K562 (cell line): ENCODE data around the gene BBS1. TPM values are rescaled to one million over a fixed set of nuclear protein-coding genes. Genes with fewer than 3 reads are reported as not detected.

Experiments
- BHLHE40 ChIP-seq: IDR thresholded peaks from 2 replicates; pipeline ENCODE4 v1.6.1; 2011; ENCODE audit warnings: low read length, improper control_type of control experiment
- CBFA2T3 ChIP-seq: fragments of 450-650 bp; IDR thresholded peaks from 2 replicates; pipeline ENCODE4 v1.6.1; 2017
- CCAR2 ChIP-seq: fragments of 200-400 bp; formaldehyde crosslinking; IDR thresholded peaks from 2 replicates; pipeline ENCODE4 v1.6.1; 2017; ENCODE audit warnings: mild to moderate bottlenecking, low read depth, low read length
- DPF2 ChIP-seq: fragments of 450-650 bp; IDR thresholded peaks from 2 replicates; pipeline ENCODE4 v1.6.1; 2016
- E2F3 ChIP-seq: fragments of 250-450 bp; sonication (Bioruptor Pico); IDR thresholded peaks from 2 replicates; pipeline ENCODE4 v1.4.0; 2020; ENCODE audit warnings: mild to moderate bottlenecking
- ELF1 ChIP-seq: fragments of 200-800 bp; sonication (Bioruptor generic); IDR thresholded peaks from 2 replicates; pipeline ENCODE4 v1.6.1; 2016; ENCODE audit warnings: missing genetic modification characterization, missing compliant biosample characterization
- FOXP1 ChIP-seq: sonication (generic); formaldehyde crosslinking; IDR thresholded peaks from 2 replicates; pipeline ENCODE4 v1.8.0; 2022; ENCODE audit warnings: mild to moderate bottlenecking, missing genetic modification reagents
- HNRNPK ChIP-seq: fragments of 200-400 bp; formaldehyde crosslinking; IDR thresholded peaks from one replicate; pipeline ENCODE4 v1.6.1; 2018; ENCODE audit warnings: mild to moderate bottlenecking, low read depth, low read length; ENCODE audit not compliant: poor library complexity, severe bottlenecking
- LEF1 ChIP-seq: fragments of 450-650 bp; IDR thresholded peaks from 2 replicates; pipeline ENCODE4 v1.6.1; 2016; ENCODE audit warnings: mild to moderate bottlenecking
- MAZ ChIP-seq, 2 experiments: fragments of 450-650 bp in 1 of 2; sonication (generic) in 1 of 2; formaldehyde crosslinking; IDR thresholded peaks in 1 of 2; conservative IDR thresholded peaks in 1 of 2; 2 replicates each; pipeline versions ENCODE4 v1.4.0 to v1.5.0; 2020; ENCODE audit warnings: mild to moderate bottlenecking in 1 of 2, missing genetic modification reagents in 1 of 2
- NR2F6 ChIP-seq: fragments of 450-650 bp; formaldehyde crosslinking; IDR thresholded peaks from 2 replicates; pipeline ENCODE4 v1.4.0; 2020; ENCODE audit warnings: mild to moderate bottlenecking
- POLR2AphosphoS2 ChIP-seq: IDR thresholded peaks from 2 replicates; pipeline ENCODE4 v1.6.1; 2012; ENCODE audit warnings: low read length, improper control_type of control experiment
- SLC30A9 ChIP-seq: fragments of 250-450 bp; sonication (Bioruptor Pico); IDR thresholded peaks from 2 replicates; pipeline ENCODE4 v1.8.0; 2022; ENCODE audit warnings: mild to moderate bottlenecking, moderate library complexity
- SMARCA4 ChIP-seq: fragments of 450-650 bp; IDR thresholded peaks from 2 replicates; pipeline ENCODE4 v1.6.1; 2016
- SMARCB1 ChIP-seq: IDR thresholded peaks from 2 replicates; pipeline ENCODE4 v1.6.1; 2011; ENCODE audit warnings: improper control_type of control experiment, low read depth; ENCODE audit not compliant: insufficient read length
- STAG1 ChIP-seq: sonication (generic); formaldehyde crosslinking; IDR thresholded peaks from 2 replicates; pipeline ENCODE4 v1.5.0; 2020; ENCODE audit warnings: missing genetic modification reagents, borderline replicate concordance
- ZKSCAN3 ChIP-seq: fragments of 250-450 bp; sonication (Bioruptor Pico); IDR thresholded peaks from 2 replicates; pipeline ENCODE4 v1.4.0; 2020
- ZNF347 ChIP-seq: fragments of 450-650 bp; formaldehyde crosslinking; IDR thresholded peaks from 2 replicates; pipeline ENCODE4 v1.4.0; 2020; ENCODE audit warnings: low read depth, mild to moderate bottlenecking, moderate library complexity
- ZNF785 ChIP-seq: fragments of 250-450 bp; sonication (Bioruptor Pico); IDR thresholded peaks from 2 replicates; pipeline ENCODE4 v1.4.0; 2020; ENCODE audit warnings: mild to moderate bottlenecking
- ZSCAN29 ChIP-seq: fragments of 450-650 bp; IDR thresholded peaks from 2 replicates; pipeline ENCODE4 v1.6.1; 2017
- polyA plus RNA-seq, 8 experiments: library from polyadenylated mRNA; depleted of rRNA in 4 of 8; stranded (reverse) in 5 of 8; unstranded in 3 of 8; fragments of >200 nt; fragmentation: Nextera tagmentation in 2 of 8; fragmentation: Illumina TruSeq in 1 of 8; extraction: Ambion mirVana in 2 of 8; extraction: Trizol in 1 of 8; gene quantifications; 2 replicates each; pipeline versions ENCODE4 v1.2.1 to v1.2.3, GENCODE V29; 2011 to 2014; ENCODE audit warnings: inconsistent platforms in 1 of 8, missing spikeins in 1 of 8
- total RNA-seq, 7 experiments: library from RNA; depleted of rRNA in 6 of 7; stranded (reverse); fragments of >200 nt in 6 of 7; fragmentation: Illumina TruSeq in 2 of 7; extraction: Trizol in 2 of 7; gene quantifications; 2 replicates each; pipeline versions ENCODE4 v1.2.1 to v1.2.3, GENCODE V29; 2011 to 2021; ENCODE audit warnings: low replicate concordance in 1 of 7
- TF ChIP-seq, protein P1 (sequence below), 2 experiments: IDR thresholded peaks; 2 replicates each; pipeline ENCODE4 v1.6.1; 2011; ENCODE audit warnings: borderline replicate concordance in 1 of 2, control low read depth in 1 of 2, low read depth in 1 of 2, low read length in 1 of 2, mild to moderate bottlenecking in 1 of 2, mixed read lengths in 1 of 2, moderate library complexity in 1 of 2; ENCODE audit not compliant: insufficient read depth in 1 of 2, insufficient read length in 1 of 2, poor library complexity in 1 of 2, severe bottlenecking in 1 of 2; ENCODE audit errors: extremely low read depth in 1 of 2
- TF ChIP-seq, protein P2 (sequence below): sonication (generic); formaldehyde crosslinking; IDR thresholded peaks from 2 replicates; pipeline ENCODE4 v1.8.1; 2023; ENCODE audit warnings: mild to moderate bottlenecking, missing genetic modification reagents
- TF ChIP-seq, protein P3 (sequence below): fragments of 250-450 bp; sonication (Bioruptor Pico); IDR thresholded peaks from 2 replicates; pipeline ENCODE4 v1.4.0; 2020; ENCODE audit warnings: mild to moderate bottlenecking, moderate library complexity

Gene BBS1
- total and polyA plus RNA-seq, 9 of the 15 experiments (the other 6 are each of a cell fraction or from before 2014, with no cell fraction given): 9.0 to 19.8 (median 12.1) TPM

DNA sequence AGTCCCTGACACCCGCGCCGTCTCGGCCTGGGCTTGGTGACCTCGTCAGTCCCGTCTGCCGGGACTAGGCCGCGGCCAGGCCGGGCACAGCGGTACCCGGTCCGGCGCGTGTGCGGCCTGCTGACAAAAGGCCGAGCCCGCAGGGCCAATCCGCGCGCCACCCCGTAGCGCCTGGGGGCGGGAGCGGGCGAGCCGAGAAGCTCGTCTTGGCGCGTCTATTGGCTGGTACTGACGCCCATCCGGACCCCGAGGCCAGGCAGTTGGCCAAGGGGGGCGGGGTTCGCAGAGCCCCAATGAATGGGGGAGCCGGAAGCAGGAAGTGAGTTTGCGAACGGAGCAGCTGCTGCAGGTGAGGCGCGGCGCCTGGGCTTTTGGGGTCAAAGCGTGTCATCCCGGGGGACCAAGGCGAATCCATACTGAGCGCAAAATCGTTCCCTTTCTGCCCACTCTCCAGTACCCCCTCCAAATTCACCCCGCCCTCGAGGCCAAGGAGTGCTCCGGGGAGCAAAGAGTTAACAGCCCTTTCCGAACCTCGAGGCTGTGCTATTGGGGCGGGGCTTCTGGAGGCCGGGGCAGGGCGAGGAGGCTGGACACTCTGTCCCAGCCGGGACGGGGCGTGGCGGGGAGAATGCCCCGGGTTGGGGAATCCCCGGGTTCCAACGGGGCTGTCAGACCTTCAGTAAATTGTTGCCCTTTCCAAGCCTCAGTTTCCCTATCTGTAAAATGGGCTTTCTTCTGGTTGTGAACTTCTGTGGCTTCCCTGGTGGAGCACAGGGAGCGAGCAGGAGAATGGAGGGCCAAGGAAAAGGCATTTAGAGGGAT, 30.1 kb upstream of the BBS1 start, which contains the start of gene DPP3 (continued):
- TF ChIP-seq HNRNPK (no peak), CBFA2T3 (no peak), NR2F6 (CRISPR knock-in tag) (no peak), SMARCB1 (no peak), E2F3 (no peak), MAZ (CRISPR knock-in tag; conservative IDR thresholded peaks at IDR 0.05 in 1 of 2, IDR thresholded peaks at IDR 0.05 in 1 of 2) (peak; percentile 67 to 89; a peak in 3 of 4 replicates), STAG1 (CRISPR knock-in tag) (no peak), ZNF347 (CRISPR knock-in tag) (no peak), FOXP1 (CRISPR knock-in tag) (no peak; the same call in none of the 2 replicates), SLC30A9 (CRISPR knock-in tag) (no peak), CCAR2 (no peak), LEF1 (peak; percentile 48), ZNF785 (CRISPR knock-in tag) (no peak), DPF2 (0 out of 2 replicates have a peak, but pooled peaks have one; percentile 34), ZKSCAN3 (CRISPR knock-in tag) (no peak), ELF1 (tag) (peak; percentile 98), POLR2AphosphoS2 (no peak), BHLHE40 (0 out of 2 replicates have a peak, but pooled peaks have one; percentile 12), ZSCAN29 (no peak), SMARCA4 (no peak)
- TF ChIP-seq, protein P1, sequence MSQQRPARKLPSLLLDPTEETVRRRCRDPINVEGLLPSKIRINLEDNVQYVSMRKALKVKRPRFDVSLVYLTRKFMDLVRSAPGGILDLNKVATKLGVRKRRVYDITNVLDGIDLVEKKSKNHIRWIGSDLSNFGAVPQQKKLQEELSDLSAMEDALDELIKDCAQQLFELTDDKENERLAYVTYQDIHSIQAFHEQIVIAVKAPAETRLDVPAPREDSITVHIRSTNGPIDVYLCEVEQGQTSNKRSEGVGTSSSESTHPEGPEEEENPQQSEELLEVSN (IDR thresholded peaks at IDR 0.05; ENCODE audit: borderline replicate concordance in 1 of 2, extremely low read depth in 1 of 2, insufficient read depth in 1 of 2, insufficient read length in 1 of 2, low read depth in 1 of 2, low read length in 1 of 2, poor library complexity in 1 of 2, severe bottlenecking in 1 of 2): peak in 1 of 2 experiments; percentile 48
- TF ChIP-seq, protein P2, sequence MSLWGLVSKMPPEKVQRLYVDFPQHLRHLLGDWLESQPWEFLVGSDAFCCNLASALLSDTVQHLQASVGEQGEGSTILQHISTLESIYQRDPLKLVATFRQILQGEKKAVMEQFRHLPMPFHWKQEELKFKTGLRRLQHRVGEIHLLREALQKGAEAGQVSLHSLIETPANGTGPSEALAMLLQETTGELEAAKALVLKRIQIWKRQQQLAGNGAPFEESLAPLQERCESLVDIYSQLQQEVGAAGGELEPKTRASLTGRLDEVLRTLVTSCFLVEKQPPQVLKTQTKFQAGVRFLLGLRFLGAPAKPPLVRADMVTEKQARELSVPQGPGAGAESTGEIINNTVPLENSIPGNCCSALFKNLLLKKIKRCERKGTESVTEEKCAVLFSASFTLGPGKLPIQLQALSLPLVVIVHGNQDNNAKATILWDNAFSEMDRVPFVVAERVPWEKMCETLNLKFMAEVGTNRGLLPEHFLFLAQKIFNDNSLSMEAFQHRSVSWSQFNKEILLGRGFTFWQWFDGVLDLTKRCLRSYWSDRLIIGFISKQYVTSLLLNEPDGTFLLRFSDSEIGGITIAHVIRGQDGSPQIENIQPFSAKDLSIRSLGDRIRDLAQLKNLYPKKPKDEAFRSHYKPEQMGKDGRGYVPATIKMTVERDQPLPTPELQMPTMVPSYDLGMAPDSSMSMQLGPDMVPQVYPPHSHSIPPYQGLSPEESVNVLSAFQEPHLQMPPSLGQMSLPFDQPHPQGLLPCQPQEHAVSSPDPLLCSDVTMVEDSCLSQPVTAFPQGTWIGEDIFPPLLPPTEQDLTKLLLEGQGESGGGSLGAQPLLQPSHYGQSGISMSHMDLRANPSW (CRISPR knock-in tag): 0 out of 2 replicates have a peak, but pooled peaks have one; percentile 75
- TF ChIP-seq, protein P3, sequence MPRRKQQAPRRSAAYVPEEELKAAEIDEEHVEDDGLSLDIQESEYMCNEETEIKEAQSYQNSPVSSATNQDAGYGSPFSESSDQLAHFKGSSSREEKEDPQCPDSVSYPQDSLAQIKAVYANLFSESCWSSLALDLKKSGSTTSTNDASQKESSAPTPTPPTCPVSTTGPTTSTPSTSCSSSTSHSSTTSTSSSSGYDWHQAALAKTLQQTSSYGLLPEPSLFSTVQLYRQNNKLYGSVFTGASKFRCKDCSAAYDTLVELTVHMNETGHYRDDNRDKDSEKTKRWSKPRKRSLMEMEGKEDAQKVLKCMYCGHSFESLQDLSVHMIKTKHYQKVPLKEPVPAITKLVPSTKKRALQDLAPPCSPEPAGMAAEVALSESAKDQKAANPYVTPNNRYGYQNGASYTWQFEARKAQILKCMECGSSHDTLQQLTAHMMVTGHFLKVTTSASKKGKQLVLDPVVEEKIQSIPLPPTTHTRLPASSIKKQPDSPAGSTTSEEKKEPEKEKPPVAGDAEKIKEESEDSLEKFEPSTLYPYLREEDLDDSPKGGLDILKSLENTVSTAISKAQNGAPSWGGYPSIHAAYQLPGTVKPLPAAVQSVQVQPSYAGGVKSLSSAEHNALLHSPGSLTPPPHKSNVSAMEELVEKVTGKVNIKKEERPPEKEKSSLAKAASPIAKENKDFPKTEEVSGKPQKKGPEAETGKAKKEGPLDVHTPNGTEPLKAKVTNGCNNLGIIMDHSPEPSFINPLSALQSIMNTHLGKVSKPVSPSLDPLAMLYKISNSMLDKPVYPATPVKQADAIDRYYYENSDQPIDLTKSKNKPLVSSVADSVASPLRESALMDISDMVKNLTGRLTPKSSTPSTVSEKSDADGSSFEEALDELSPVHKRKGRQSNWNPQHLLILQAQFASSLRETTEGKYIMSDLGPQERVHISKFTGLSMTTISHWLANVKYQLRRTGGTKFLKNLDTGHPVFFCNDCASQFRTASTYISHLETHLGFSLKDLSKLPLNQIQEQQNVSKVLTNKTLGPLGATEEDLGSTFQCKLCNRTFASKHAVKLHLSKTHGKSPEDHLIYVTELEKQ (CRISPR knock-in tag): no peak
